GM12873 (cell line): ENCODE results near the gene NUDT1.

Experiments
- CTCF ChIP-seq: IDR thresholded peaks from 2 replicates; pipeline ENCODE4 v1.5.1; 2012; ENCODE audit warnings: low read depth, mild to moderate bottlenecking, moderate library complexity, low read length, control low read depth; ENCODE audit not compliant: insufficient read depth; ENCODE audit errors: missing control alignments

NUDT1 gene

GRCh38 chr7:2245883-2246675 lies 4.1 kb downstream of the NUDT1 start:
- TF ChIP-seq CTCF, result no peak

GRCh38 chr7:2247141-2247995 lies 5.3 kb downstream of the NUDT1 start:
- peak; percentile 83 for TF ChIP-seq CTCF

DNA sequence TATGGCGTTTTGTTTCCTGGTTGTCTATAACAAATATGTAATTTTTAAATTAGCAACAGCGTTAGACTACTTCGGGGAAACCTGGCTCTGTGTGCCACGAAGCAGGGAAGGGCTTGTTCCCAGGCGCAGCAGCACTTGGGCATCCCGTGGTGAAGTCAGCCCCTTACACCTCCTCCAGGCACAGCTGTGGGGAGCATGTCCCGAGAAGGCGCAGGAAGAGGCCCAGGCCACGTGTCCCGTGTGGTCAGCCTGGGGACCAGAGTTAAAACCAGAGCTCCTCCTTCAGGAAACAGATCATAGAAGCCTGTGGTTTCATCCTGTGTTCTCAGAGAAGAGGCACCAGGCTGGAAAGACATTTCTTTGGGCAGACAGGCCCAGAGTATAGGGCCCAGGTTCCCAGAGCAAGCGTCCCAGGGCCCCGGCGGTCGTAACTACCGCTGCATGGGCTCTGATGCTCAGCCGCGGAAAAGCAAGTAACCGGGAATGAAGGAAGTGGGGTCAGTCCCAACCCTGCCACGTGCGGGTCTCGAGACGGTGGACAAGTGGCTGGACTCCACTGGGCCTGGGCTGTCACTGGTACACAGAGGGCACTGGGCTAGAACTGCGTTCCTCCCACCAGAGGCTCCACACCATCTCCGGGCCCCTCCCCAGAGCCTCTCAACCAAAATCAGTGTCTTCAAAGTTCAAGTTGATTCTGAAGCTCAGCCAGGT lies 7.1 kb downstream of the NUDT1 start:
- TF ChIP-seq CTCF, result no peak

DNA sequence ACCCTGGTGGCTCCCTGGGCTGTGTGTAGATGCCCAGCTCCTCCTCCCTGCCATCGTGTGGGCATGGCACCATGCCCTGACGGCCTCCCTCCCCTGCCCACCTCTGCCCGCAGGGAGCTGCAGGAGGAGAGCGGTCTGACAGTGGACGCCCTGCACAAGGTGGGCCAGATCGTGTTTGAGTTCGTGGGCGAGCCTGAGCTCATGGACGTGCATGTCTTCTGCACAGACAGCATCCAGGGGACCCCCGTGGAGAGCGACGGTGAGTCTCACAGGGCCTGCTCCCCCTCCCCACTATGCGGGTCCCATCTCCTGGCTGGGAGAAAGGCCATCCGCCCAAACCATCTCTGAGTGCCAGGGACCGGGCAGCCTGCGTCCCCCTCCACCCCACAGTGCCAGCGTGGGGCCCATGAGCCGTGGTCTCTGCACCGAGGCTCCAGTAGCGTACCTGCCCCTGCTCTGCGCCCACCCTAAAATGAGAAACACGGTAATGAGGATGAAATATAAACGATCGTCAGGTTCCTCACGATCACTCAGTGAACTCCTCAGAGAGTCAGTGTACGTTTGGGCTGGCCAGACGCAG lies 7.8 kb downstream of the NUDT1 start:
- no peak for TF ChIP-seq CTCF

DNA sequence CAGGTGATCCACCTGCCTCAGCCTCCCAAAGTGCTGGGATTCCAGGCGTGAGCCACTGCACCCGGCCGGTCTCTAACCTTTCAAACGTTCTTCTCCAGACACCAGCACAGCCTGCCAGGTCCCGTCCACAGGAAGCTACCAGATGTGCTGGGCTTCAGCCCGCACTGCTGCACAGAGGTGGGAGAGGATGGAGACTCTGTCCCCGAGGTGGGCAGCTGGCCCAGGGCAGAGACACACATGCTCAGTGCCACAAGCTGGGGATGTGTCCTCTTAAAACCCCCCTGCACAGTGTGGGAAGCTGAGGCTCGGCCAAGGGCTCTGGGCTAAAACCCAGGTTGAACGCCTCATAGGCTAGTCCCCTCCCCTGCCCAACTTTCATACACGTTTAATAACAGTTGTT lies 9.4 kb downstream of the NUDT1 start:
- TF ChIP-seq CTCF, result no peak

GRCh38 chr7:2251841-2252771 lies 10.1 kb downstream of the NUDT1 start:
- TF ChIP-seq CTCF, result no peak
